Activated CD8-positive, alpha-beta memory T cell treated with anti-CD3 and anti-CD28 coated beads, Interleukin-2, amount 10 ng/mL, durations not matched to agents 7 days and 5 days (primary cell): ENCODE results near the gene MLH3. TPM values are rescaled to one million over a fixed set of nuclear protein-coding genes. Genes with fewer than 3 reads are reported as not detected.

Source experiments
- ATAC-seq: fragments of 150-1000 bp; cut with Tn5 transposase; one replicate; pipeline ENCODE4 v1.10.0; 2021; ENCODE audit warnings: moderate library complexity
- CTCF ChIA-PET: fragments of 350-600 bp; sonication (Branson Sonifier 250); formaldehyde crosslinking; loops from one replicate; lab custom pipeline; 2021; ENCODE audit warnings: antibody characterized with exemption; lab: Charles Lee
- DNase-seq: peaks from one replicate; pipeline ENCODE4 v3.0.0-alpha.2; 2020
- H3K27ac Mint-ChIP-seq: one replicate; pipeline ENCODE4 v1.8.0; 2021; ENCODE audit warnings: mild to moderate bottlenecking, mixed read lengths
- H3K27me3 Mint-ChIP-seq: one replicate; pipeline ENCODE4 v1.8.0; 2021; ENCODE audit warnings: mixed read lengths
- H3K36me3 Mint-ChIP-seq: one replicate; pipeline ENCODE4 v1.8.0; 2021; ENCODE audit warnings: mild to moderate bottlenecking, mixed read lengths
- H3K4me1 Mint-ChIP-seq: one replicate; pipeline ENCODE4 v1.8.0; 2021; ENCODE audit warnings: mixed read lengths
- H3K4me3 Mint-ChIP-seq: one replicate; pipeline ENCODE4 v1.8.0; 2021; ENCODE audit warnings: mild to moderate bottlenecking, moderate library complexity, mixed read lengths
- H3K9me3 Mint-ChIP-seq: one replicate; pipeline ENCODE4 v1.8.0; 2022; ENCODE audit warnings: low read depth, mixed read lengths
- total RNA-seq, 2 experiments: library from RNA; stranded (reverse); gene quantifications; one replicate each; pipeline ENCODE4 v1.2.3, GENCODE V29; 2021

Gene MLH3
- total RNA-seq, 2 experiments from 2014 or later = 15.1 to 16.2 TPM

DNA sequence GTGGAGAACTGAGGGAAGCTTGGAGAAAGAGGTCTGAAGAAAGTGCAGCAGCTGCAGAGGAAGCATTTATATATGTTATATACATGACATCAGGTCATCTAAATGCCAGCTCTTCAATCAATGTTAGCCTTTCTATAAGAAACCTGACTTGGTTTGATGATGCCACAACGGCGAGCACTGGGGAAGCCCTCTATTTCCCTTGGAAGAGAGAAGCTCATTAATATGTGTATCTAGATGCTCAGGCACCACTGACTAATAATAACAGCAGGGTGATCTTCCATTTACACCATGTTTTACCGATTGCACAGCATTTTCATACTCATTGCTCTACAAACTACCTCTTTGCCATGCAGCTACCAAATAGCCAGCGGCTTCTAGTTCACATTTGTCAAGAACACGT, 11.7 kb upstream of the MLH3 start:
- no peak for DNase-seq

GRCh38 chr14:75060420-75060819, 9.2 kb upstream of the MLH3 start:
- Mint-ChIP-seq H3K4me3 (no peak overlapping the region), H3K4me1 (peaks cover 56% of the 10 kb centered on the region), H3K9me3 (no peaks in the 10 kb centered on the region), H3K27me3 (no peaks in the 10 kb centered on the region), H3K27ac (no peak overlapping the region), H3K36me3 (peaks cover 42% of the 10 kb centered on the region)
- no peak for DNase-seq
- CTCF ChIA-PET = no interaction called here
- ATAC-seq = no peak

More for the DNA sequence above, 11.7 kb upstream of the MLH3 start:
- peak overlapping the region; percentile 100 for H3K4me3 Mint-ChIP-seq
- no peaks in the 10 kb centered on the region for H3K9me3 Mint-ChIP-seq
- H3K4me1 Mint-ChIP-seq = peaks cover 46% of the 10 kb centered on the region
- H3K27me3 Mint-ChIP-seq = no peaks in the 10 kb centered on the region
- H3K36me3 Mint-ChIP-seq = peaks cover 26% of the 10 kb centered on the region
- CTCF ChIA-PET = interaction anchor here (0.6 to 5.0 kb wide), 8 partner anchors 12 to 1377 kb away, joined by 3 to 20 read pairs (median 6); partner anchors contain the start of gene MLH3
- peak overlapping the region; percentile 98 for H3K27ac Mint-ChIP-seq
- ATAC-seq = no peak

DNA sequence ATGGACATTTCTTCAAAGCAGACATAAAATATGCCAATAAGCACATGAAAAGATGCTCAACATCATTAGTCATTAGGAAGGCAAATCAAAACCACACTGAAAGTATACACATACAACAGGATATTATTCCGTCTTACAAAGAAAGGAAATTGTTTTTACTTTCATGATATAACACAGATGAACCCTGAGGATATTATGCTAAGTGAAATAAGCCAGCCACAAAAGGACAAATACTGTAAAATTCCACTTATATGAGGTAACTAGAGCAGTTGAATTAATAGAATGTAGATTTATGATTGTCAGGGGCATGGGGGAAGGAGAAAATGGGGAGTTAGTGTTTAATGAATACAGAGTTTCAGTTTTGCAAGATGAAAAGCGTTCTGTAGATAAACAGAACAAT, 8.4 kb upstream of the MLH3 start:
- H3K4me3 Mint-ChIP-seq = no peak overlapping the region
- H3K36me3 Mint-ChIP-seq = peaks cover 44% of the 10 kb centered on the region
- H3K9me3 Mint-ChIP-seq = no peaks in the 10 kb centered on the region
- DNase-seq (no peak), ATAC-seq (no peak)
- CTCF ChIA-PET = no interaction called here
- H3K4me1 Mint-ChIP-seq = peaks cover 54% of the 10 kb centered on the region
- H3K27ac Mint-ChIP-seq = no peak overlapping the region
- no peaks in the 10 kb centered on the region for H3K27me3 Mint-ChIP-seq

DNA sequence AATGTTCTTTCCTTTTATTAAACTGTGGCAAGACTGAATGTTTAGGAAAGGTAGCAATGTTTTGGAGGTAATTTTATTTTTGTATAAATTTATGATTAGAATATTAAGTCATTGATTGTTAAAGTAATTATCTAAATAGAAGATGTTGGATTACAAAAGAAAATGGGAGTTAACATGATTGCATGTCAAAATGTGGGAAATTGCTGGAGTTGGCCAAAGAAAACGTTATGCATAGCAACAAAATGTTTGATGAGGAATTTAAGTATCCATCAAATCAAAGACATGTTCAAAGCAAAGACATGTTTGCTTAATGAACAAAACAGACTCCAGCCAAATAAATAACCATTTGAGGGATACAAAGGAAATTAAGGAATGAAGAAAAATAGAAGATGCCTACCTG, 3.2 kb upstream of the MLH3 start:
- no peak for ATAC-seq
- Mint-ChIP-seq H3K27ac (no peak overlapping the region), H3K36me3 (peaks cover 52% of the 10 kb centered on the region), H3K4me1 (peaks cover 58% of the 10 kb centered on the region), H3K4me3 (no peak overlapping the region), H3K27me3 (no peaks in the 10 kb centered on the region), H3K9me3 (no peaks in the 10 kb centered on the region)
- DNase-seq = no peak
- CTCF ChIA-PET = no interaction called here

GRCh38 chr14:75053396-75054291, 2.4 kb upstream of the MLH3 start:
- H3K4me1 Mint-ChIP-seq = peaks cover 59% of the 10 kb centered on the region
- H3K4me3 Mint-ChIP-seq = no peak overlapping the region
- CTCF ChIA-PET = no interaction called here
- ATAC-seq (no peak), DNase-seq (no peak)
- no peaks in the 10 kb centered on the region for H3K9me3 Mint-ChIP-seq
- peak overlapping the region; percentile 33 for H3K27ac Mint-ChIP-seq
- peaks cover 54% of the 10 kb centered on the region for H3K36me3 Mint-ChIP-seq
- no peaks in the 10 kb centered on the region for H3K27me3 Mint-ChIP-seq

DNA sequence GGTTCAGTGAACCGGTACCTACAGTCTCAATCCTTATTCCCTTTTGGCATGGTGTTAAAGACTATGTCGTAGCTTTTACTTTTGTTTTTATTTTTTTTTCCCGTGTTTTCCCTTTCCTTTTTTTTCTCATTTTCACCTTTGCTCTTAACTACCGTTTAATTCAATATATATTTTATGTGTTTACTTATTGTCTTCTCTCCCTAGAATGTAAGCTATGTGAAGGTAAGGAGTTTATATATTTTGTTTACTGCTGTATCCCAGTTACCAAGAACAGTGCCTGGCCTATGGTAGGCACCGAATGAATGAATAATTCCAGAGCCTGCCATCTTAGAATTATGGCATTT, 261 bp upstream of the MLH3 start:
- peak overlapping the region; percentile 89 for H3K4me3 Mint-ChIP-seq
- CTCF ChIA-PET = interaction anchor here (1.0 to 2.0 kb wide), 4 partner anchors 12 to 443 kb away, joined by 3 to 8 read pairs (median 4); partner anchors contain the start of gene ACYP1
- ATAC-seq (no peak), DNase-seq (no peak)
- H3K27ac Mint-ChIP-seq = peak overlapping the region; percentile 91
- H3K36me3 Mint-ChIP-seq = peaks cover 51% of the 10 kb centered on the region
- H3K27me3 Mint-ChIP-seq = no peaks in the 10 kb centered on the region
- H3K9me3 Mint-ChIP-seq = no peaks in the 10 kb centered on the region
- H3K4me1 Mint-ChIP-seq = peaks cover 76% of the 10 kb centered on the region

- ATAC-seq = no peak
- CTCF ChIA-PET = interaction anchor here (1.1 to 2.0 kb wide), 6 partner anchors 14 to 103 kb away, joined by 3 to 8 read pairs (median 6); partner anchors contain the start of gene ACYP1
These were observed 1.5 kb downstream of the MLH3 start for GRCh38 chr14:75049731-75050201.

GRCh38 chr14:75049136-75049535, 2.1 kb downstream of the MLH3 start:
- Mint-ChIP-seq H3K36me3 (peaks cover 39% of the 10 kb centered on the region), H3K27me3 (no peaks in the 10 kb centered on the region), H3K27ac (no peak overlapping the region), H3K4me3 (no peak overlapping the region), H3K4me1 (peaks cover 75% of the 10 kb centered on the region), H3K9me3 (no peaks in the 10 kb centered on the region)
- CTCF ChIA-PET = interaction anchor here (1.1 to 2.0 kb wide), 6 partner anchors 13 to 103 kb away, joined by 3 to 8 read pairs (median 6); partner anchors contain the start of gene ACYP1
- DNase-seq (no peak), ATAC-seq (no peak)

More at GRCh38 chr14:75049731-75050201, 1.5 kb downstream of the MLH3 start:
- H3K27me3 Mint-ChIP-seq = no peaks in the 10 kb centered on the region
- no peaks in the 10 kb centered on the region for H3K9me3 Mint-ChIP-seq
- DNase-seq = no peak
- no peak overlapping the region for H3K27ac Mint-ChIP-seq
- H3K4me1 Mint-ChIP-seq = peaks cover 77% of the 10 kb centered on the region
- H3K4me3 Mint-ChIP-seq = peak overlapping the region; percentile 89
- H3K36me3 Mint-ChIP-seq = peaks cover 44% of the 10 kb centered on the region

- Mint-ChIP-seq H3K4me3 (no peak overlapping the region), H3K27me3 (no peaks in the 10 kb centered on the region), H3K4me1 (peaks cover 66% of the 10 kb centered on the region), H3K9me3 (no peaks in the 10 kb centered on the region), H3K36me3 (peaks cover 32% of the 10 kb centered on the region), H3K27ac (no peak overlapping the region)
- DNase-seq = no peak
- CTCF ChIA-PET = interaction anchor here (2.0 kb wide), 1 partner anchor 102 kb away, joined by 8 read pairs; no protein-coding TSS in a partner anchor
- ATAC-seq = no peak
These were observed 3.2 kb downstream of the MLH3 start for GRCh38 chr14:75048101-75048500.

DNA sequence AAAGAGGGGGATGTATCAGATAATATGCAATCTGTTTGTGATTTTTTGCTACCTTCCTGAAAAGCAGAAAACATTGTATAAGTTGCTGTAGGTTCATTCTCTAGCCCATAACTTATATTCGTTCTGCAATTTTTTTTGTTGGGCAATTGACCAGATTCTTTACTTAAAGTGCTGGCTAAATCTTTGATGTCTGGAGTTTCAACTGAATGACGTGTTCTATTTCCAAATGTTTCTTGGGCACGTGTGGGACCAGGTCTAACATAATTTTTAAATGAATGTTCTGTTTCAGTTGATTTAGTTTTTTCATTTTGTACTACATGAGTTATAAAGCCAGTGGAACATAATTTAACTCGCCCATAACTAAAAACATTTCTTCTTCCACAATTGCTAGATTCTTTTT, 3.8 kb downstream of the MLH3 start:
- H3K36me3 Mint-ChIP-seq = peaks cover 27% of the 10 kb centered on the region
- H3K4me1 Mint-ChIP-seq = peaks cover 60% of the 10 kb centered on the region
- CTCF ChIA-PET = interaction anchor here (2.0 kb wide), 1 partner anchor 101 kb away, joined by 8 read pairs; no protein-coding TSS in a partner anchor
- H3K4me3 Mint-ChIP-seq = no peak overlapping the region
- no peaks in the 10 kb centered on the region for H3K27me3 Mint-ChIP-seq
- DNase-seq = no peak
- ATAC-seq = no peak
- H3K27ac Mint-ChIP-seq = no peak overlapping the region
- no peaks in the 10 kb centered on the region for H3K9me3 Mint-ChIP-seq

- Mint-ChIP-seq H3K36me3 (peaks cover 24% of the 10 kb centered on the region), H3K4me1 (peaks cover 54% of the 10 kb centered on the region), H3K27me3 (no peaks in the 10 kb centered on the region), H3K9me3 (no peaks in the 10 kb centered on the region), H3K27ac (no peak overlapping the region), H3K4me3 (no peak overlapping the region)
- DNase-seq (no peak), ATAC-seq (peak; percentile 34)
- CTCF ChIA-PET = no interaction called here
These were observed 4.4 kb downstream of the MLH3 start for GRCh38 chr14:75046899-75047298.

DNA sequence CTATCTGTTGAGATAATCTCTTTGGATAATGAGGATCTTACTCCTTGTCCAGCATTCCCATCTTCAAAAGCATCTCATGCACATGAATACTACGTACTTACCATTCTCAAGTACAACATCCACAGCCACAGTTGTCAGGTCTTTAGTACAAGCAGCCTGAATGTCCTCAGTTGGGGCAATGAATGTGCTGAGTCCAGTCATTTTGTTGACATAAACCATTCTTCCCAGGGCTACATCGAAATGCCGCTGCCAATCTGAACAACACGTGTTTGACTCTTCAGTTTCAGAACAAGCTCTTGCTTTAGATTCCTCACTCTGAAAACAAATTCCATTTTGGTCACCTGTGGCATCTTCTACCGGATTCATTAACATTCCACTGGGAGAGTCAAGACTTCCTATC, 5.0 kb downstream of the MLH3 start:
- DNase-seq (no peak), ATAC-seq (no peak)
- CTCF ChIA-PET = interaction anchor here (0.7 kb wide), 1 partner anchor 12 kb away, joined by 3 read pairs; no protein-coding TSS in a partner anchor
- Mint-ChIP-seq H3K4me1 (peaks cover 49% of the 10 kb centered on the region), H3K27me3 (no peaks in the 10 kb centered on the region), H3K27ac (no peak overlapping the region), H3K4me3 (no peak overlapping the region), H3K9me3 (no peaks in the 10 kb centered on the region), H3K36me3 (peaks cover 22% of the 10 kb centered on the region)

DNA sequence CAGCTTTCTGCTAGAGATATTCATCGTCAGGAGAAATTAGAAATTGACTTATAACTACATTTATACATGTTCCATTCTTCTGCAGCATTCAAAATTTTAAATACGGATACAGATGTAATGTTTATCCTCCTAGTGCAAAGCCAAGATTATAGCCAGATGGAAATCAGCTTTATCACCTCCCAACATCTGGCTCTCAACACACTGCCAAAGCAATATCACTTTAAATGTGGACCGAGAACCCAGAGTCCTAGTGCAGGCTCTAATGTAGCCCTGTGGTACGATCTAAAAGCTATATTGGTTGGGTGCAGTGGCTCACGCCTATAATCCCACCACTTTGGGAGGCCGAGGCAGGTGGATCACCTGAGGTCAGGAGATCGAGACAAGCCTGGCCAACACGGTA, 6.5 kb downstream of the MLH3 start:
- H3K27ac Mint-ChIP-seq = no peak overlapping the region
- ATAC-seq (no peak), DNase-seq (no peak)
- H3K4me1 Mint-ChIP-seq = peaks cover 37% of the 10 kb centered on the region
- peaks cover 23% of the 10 kb centered on the region for H3K36me3 Mint-ChIP-seq
- H3K9me3 Mint-ChIP-seq = no peaks in the 10 kb centered on the region
- CTCF ChIA-PET = interaction anchor here (0.7 to 1.4 kb wide), 4 partner anchors 9 to 98 kb away, joined by 3 to 4 read pairs (median 3); partner anchors contain the start of gene ACYP1
- H3K4me3 Mint-ChIP-seq = no peak overlapping the region
- no peaks in the 10 kb centered on the region for H3K27me3 Mint-ChIP-seq
